ENCODE results near the gene MZT2A.
"Not testable (repeated sequence)": the region's sequence is repeated elsewhere in the genome, so short reads cannot be mapped to it uniquely, and the experiment has no call there.

MZT2A gene

GRCh38 chr2:131492015-131492417 lies at the start of gene MZT2A:
Gene MZT2A, minus strand, starts transcription at chr2:131492397. Its CDS starts 21 bp downstream, at chr2:131492376.
- Mint-ChIP-seq H3K4me1 (ENCODE audit: low read depth) (peaks cover 49% of the 10 kb centered on the region), H3K4me3 (peak within 1 kb of the TSS; percentile 92), H3K27ac (peak within 1 kb of the TSS; percentile 97), H3K36me3 (ENCODE audit: low read depth) (peaks cover 69% of the 10 kb centered on the region)
- not testable (repeated sequence) for DNase-seq, H3K27me3 Mint-ChIP-seq, H3K9me3 Mint-ChIP-seq

- not testable (repeated sequence) for H3K4me3 Mint-ChIP-seq; H3K36me3 Mint-ChIP-seq (ENCODE audit: low read depth); H3K27ac Mint-ChIP-seq; H3K4me1 Mint-ChIP-seq (ENCODE audit: low read depth); DNase-seq; H3K9me3 Mint-ChIP-seq; H3K27me3 Mint-ChIP-seq
Observed at GRCh38 chr2:131538856-131539255, 46.7 kb upstream of the MZT2A start.

DNA sequence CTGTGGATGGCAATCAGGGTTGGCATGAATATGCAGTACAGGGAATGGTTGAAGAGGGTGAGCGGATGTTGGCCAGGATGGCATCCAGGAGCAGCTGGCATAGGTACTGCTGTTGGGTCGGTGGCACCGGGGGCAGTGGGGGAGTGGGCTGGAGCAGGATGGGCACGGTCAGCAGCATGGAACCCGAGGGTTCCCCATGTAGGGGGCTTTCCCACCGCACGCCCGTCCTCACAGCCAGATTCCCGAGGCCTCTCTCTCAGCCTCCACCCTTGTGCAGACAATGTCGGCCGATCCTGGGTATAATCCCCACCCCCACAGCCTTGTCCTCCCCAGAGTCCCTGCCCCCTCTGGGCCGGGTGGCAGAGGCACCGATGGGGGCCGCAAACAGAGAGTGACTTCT lies 44.6 kb upstream of the MZT2A start:
- DNase-seq; H3K36me3 Mint-ChIP-seq (ENCODE audit: low read depth); H3K27ac Mint-ChIP-seq: not testable (repeated sequence)

GRCh38 chr2:131535951-131536826 lies 44.0 kb upstream of the MZT2A start:
- H3K27ac Mint-ChIP-seq; H3K36me3 Mint-ChIP-seq (ENCODE audit: low read depth); H3K4me3 Mint-ChIP-seq: not testable (repeated sequence)

More for the DNA sequence above, 44.6 kb upstream of the MZT2A start:
- H3K4me1 Mint-ChIP-seq (ENCODE audit: low read depth); H3K27me3 Mint-ChIP-seq; H3K9me3 Mint-ChIP-seq; H3K4me3 Mint-ChIP-seq: not testable (repeated sequence)

DNA sequence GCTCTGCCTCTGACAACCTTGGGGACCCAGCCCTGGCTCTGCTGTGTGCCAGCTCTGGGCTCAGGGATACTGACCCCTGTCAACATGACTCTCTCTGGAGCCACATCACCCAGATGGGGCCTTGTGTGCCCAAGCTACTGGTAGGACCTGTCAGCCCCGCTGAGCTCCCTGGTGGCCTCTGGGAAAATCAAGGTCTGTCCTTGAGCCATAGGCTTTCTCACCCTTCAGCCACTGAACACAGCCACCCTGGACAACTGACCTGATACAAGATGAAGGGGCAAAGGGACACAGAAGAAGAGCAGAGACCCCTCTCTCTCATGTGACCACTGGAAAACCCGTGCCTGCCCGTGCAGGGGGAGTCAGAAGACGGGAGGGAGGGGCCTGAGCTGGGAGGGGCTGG lies 43.3 kb upstream of the MZT2A start:
- no peaks in the 10 kb centered on the region for H3K36me3 Mint-ChIP-seq (ENCODE audit: low read depth)

More at GRCh38 chr2:131535951-131536826, 44.0 kb upstream of the MZT2A start:
- not testable (repeated sequence) for DNase-seq; H3K27me3 Mint-ChIP-seq; H3K9me3 Mint-ChIP-seq; H3K4me1 Mint-ChIP-seq (ENCODE audit: low read depth)

GRCh38 chr2:131534965-131535364 lies 42.8 kb upstream of the MZT2A start:
- not testable (repeated sequence) for H3K36me3 Mint-ChIP-seq (ENCODE audit: low read depth); DNase-seq; H3K9me3 Mint-ChIP-seq; H3K4me3 Mint-ChIP-seq; H3K27ac Mint-ChIP-seq; H3K27me3 Mint-ChIP-seq; H3K4me1 Mint-ChIP-seq (ENCODE audit: low read depth)

More for the DNA sequence above, 43.3 kb upstream of the MZT2A start:
- Mint-ChIP-seq H3K4me3 (no peak overlapping the region), H3K4me1 (ENCODE audit: low read depth) (no peaks in the 10 kb centered on the region), H3K27me3 (no peaks in the 10 kb centered on the region), H3K27ac (no peak overlapping the region), H3K9me3 (no peaks in the 10 kb centered on the region)
- DNase-seq = no peak

- not testable (repeated sequence) for H3K9me3 Mint-ChIP-seq, DNase-seq
Observed at GRCh38 chr2:131534317-131534672, 42.1 kb upstream of the MZT2A start.

DNA sequence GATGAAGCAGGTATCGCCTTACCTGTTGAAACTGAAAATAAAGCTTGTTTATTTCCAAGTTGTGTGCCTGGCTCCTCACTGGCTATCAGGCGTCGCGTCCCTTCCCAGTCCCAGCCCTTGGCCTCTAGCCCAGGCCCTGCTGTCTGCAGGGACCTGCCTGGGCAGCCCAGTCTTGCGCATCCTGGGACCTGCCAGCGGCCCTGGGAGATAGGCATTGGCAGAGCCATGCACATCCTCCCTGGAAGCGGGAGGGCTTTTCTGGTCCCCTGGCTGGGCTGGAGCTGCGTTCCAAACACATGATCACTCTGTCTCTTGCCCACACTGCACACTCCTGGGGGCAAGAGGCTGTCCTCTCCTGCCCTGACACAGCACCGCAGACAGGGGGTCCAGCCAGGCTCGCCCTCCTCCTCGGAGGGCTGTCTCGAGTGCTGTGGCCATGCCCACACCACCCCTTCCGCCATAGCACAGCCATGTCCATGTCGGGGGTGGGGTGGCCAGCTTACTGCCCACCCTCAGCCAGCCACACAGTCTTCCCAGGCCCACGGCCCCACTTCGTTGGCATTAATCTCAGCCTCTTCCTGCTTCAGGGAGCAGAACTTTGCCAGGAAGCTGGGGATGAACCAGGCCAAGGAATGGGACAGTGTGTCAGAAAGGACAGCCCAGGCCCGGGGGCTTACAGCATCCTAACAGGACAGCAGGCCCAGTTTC lies 41.6 kb upstream of the MZT2A start:
- H3K27ac Mint-ChIP-seq; H3K4me3 Mint-ChIP-seq; H3K4me1 Mint-ChIP-seq (ENCODE audit: low read depth); H3K36me3 Mint-ChIP-seq (ENCODE audit: low read depth); H3K27me3 Mint-ChIP-seq; H3K9me3 Mint-ChIP-seq; DNase-seq: not testable (repeated sequence)

More at GRCh38 chr2:131534317-131534672, 42.1 kb upstream of the MZT2A start:
- not testable (repeated sequence) for H3K4me1 Mint-ChIP-seq (ENCODE audit: low read depth); H3K36me3 Mint-ChIP-seq (ENCODE audit: low read depth); H3K4me3 Mint-ChIP-seq; H3K27me3 Mint-ChIP-seq; H3K27ac Mint-ChIP-seq

- not testable (repeated sequence) for H3K9me3 Mint-ChIP-seq; H3K27me3 Mint-ChIP-seq; DNase-seq; H3K4me3 Mint-ChIP-seq; H3K27ac Mint-ChIP-seq; H3K36me3 Mint-ChIP-seq (ENCODE audit: low read depth)
- peaks cover 11% of the 10 kb centered on the region for H3K4me1 Mint-ChIP-seq (ENCODE audit: low read depth)
Observed at GRCh38 chr2:131532723-131533608, 40.8 kb upstream of the MZT2A start.

GRCh38 chr2:131531547-131532185 lies 39.5 kb upstream of the MZT2A start:
- not testable (repeated sequence) for H3K4me3 Mint-ChIP-seq; H3K27me3 Mint-ChIP-seq; H3K9me3 Mint-ChIP-seq; DNase-seq; H3K27ac Mint-ChIP-seq; H3K36me3 Mint-ChIP-seq (ENCODE audit: low read depth)
- peaks cover 17% of the 10 kb centered on the region for H3K4me1 Mint-ChIP-seq (ENCODE audit: low read depth)

GRCh38 chr2:131530626-131531344 lies 38.6 kb upstream of the MZT2A start:
- H3K4me3 Mint-ChIP-seq; H3K9me3 Mint-ChIP-seq; H3K27ac Mint-ChIP-seq; H3K27me3 Mint-ChIP-seq; H3K36me3 Mint-ChIP-seq (ENCODE audit: low read depth); DNase-seq: not testable (repeated sequence)
- H3K4me1 Mint-ChIP-seq (ENCODE audit: low read depth) = peaks cover 21% of the 10 kb centered on the region

- not testable (repeated sequence) for H3K27me3 Mint-ChIP-seq; H3K9me3 Mint-ChIP-seq; DNase-seq; H3K27ac Mint-ChIP-seq; H3K4me3 Mint-ChIP-seq; H3K36me3 Mint-ChIP-seq (ENCODE audit: low read depth)
- H3K4me1 Mint-ChIP-seq (ENCODE audit: low read depth) = peaks cover 21% of the 10 kb centered on the region
Observed at GRCh38 chr2:131529864-131530445, 37.8 kb upstream of the MZT2A start.
